ENCODE measurements around the gene ACTL10.

- no peak for TF ChIP-seq CTCF (IDR thresholded peaks at IDR 0.05)
- TF ChIP-seq POLR2A (IDR thresholded peaks at IDR 0.05): no peak
These were observed 35.1 kb downstream of the ACTL10 start for GRCh38 chr20:33701629-33702450.
